ENCODE results near the gene ARHGAP5. TPM values are rescaled to one million over a fixed set of nuclear protein-coding genes. Genes with fewer than 3 reads are reported as not detected.

Gene ARHGAP5
- total and polyA plus RNA-seq, 2 experiments from 2014 or later, result 22.1 to 72.6 TPM

- no peaks in the 10 kb centered on the region for H3F3A ChIP-seq (replicated peaks; ENCODE audit: low read depth)
- Mint-ChIP-seq H3K27ac (no peak overlapping the region), H3K36me3 (ENCODE audit: low read depth) (no peaks in the 10 kb centered on the region), H3K27me3 (ENCODE audit: insufficient read depth, low read depth, poor library complexity) (peaks cover 2% of the 10 kb centered on the region), H3K9me3 (no peaks in the 10 kb centered on the region), H3K4me1 (no peaks in the 10 kb centered on the region), H3K4me3 (no peak overlapping the region)
- H3K27ac ChIP-seq (ENCODE audit: low read depth), result no peak overlapping the region
- no peaks in the 10 kb centered on the region for H4K20me1 ChIP-seq (replicated peaks; ENCODE audit: insufficient read depth)
- no peak overlapping the region for H3K4me3 ChIP-seq
- H3K4me2 ChIP-seq, result no peak overlapping the region
- ATAC-seq, result no peak
- H3K36me3 ChIP-seq (ENCODE audit: insufficient read depth), result no peaks in the 10 kb centered on the region
- H3K4me1 ChIP-seq (ENCODE audit: insufficient read depth), result no peaks in the 10 kb centered on the region
- no peak for DNase-seq (ENCODE audit: low spot score)
- TF ChIP-seq POLR2AphosphoS5 (IDR thresholded peaks at IDR 0.05; ENCODE audit: low read depth) (no peak), CTCF (conservative IDR thresholded peaks at IDR 0.05; ENCODE audit: low read depth in 2 of 2) (no peak), STAT1 (IDR thresholded peaks at IDR 0.05; ENCODE audit: unreplicated experiment) (no peak)
- TF ChIP-seq, protein P1, sequence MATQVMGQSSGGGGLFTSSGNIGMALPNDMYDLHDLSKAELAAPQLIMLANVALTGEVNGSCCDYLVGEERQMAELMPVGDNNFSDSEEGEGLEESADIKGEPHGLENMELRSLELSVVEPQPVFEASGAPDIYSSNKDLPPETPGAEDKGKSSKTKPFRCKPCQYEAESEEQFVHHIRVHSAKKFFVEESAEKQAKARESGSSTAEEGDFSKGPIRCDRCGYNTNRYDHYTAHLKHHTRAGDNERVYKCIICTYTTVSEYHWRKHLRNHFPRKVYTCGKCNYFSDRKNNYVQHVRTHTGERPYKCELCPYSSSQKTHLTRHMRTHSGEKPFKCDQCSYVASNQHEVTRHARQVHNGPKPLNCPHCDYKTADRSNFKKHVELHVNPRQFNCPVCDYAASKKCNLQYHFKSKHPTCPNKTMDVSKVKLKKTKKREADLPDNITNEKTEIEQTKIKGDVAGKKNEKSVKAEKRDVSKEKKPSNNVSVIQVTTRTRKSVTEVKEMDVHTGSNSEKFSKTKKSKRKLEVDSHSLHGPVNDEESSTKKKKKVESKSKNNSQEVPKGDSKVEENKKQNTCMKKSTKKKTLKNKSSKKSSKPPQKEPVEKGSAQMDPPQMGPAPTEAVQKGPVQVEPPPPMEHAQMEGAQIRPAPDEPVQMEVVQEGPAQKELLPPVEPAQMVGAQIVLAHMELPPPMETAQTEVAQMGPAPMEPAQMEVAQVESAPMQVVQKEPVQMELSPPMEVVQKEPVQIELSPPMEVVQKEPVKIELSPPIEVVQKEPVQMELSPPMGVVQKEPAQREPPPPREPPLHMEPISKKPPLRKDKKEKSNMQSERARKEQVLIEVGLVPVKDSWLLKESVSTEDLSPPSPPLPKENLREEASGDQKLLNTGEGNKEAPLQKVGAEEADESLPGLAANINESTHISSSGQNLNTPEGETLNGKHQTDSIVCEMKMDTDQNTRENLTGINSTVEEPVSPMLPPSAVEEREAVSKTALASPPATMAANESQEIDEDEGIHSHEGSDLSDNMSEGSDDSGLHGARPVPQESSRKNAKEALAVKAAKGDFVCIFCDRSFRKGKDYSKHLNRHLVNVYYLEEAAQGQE (IDR thresholded peaks at IDR 0.05; ENCODE audit: unreplicated experiment), result no peak
- TF ChIP-seq, protein P2, sequence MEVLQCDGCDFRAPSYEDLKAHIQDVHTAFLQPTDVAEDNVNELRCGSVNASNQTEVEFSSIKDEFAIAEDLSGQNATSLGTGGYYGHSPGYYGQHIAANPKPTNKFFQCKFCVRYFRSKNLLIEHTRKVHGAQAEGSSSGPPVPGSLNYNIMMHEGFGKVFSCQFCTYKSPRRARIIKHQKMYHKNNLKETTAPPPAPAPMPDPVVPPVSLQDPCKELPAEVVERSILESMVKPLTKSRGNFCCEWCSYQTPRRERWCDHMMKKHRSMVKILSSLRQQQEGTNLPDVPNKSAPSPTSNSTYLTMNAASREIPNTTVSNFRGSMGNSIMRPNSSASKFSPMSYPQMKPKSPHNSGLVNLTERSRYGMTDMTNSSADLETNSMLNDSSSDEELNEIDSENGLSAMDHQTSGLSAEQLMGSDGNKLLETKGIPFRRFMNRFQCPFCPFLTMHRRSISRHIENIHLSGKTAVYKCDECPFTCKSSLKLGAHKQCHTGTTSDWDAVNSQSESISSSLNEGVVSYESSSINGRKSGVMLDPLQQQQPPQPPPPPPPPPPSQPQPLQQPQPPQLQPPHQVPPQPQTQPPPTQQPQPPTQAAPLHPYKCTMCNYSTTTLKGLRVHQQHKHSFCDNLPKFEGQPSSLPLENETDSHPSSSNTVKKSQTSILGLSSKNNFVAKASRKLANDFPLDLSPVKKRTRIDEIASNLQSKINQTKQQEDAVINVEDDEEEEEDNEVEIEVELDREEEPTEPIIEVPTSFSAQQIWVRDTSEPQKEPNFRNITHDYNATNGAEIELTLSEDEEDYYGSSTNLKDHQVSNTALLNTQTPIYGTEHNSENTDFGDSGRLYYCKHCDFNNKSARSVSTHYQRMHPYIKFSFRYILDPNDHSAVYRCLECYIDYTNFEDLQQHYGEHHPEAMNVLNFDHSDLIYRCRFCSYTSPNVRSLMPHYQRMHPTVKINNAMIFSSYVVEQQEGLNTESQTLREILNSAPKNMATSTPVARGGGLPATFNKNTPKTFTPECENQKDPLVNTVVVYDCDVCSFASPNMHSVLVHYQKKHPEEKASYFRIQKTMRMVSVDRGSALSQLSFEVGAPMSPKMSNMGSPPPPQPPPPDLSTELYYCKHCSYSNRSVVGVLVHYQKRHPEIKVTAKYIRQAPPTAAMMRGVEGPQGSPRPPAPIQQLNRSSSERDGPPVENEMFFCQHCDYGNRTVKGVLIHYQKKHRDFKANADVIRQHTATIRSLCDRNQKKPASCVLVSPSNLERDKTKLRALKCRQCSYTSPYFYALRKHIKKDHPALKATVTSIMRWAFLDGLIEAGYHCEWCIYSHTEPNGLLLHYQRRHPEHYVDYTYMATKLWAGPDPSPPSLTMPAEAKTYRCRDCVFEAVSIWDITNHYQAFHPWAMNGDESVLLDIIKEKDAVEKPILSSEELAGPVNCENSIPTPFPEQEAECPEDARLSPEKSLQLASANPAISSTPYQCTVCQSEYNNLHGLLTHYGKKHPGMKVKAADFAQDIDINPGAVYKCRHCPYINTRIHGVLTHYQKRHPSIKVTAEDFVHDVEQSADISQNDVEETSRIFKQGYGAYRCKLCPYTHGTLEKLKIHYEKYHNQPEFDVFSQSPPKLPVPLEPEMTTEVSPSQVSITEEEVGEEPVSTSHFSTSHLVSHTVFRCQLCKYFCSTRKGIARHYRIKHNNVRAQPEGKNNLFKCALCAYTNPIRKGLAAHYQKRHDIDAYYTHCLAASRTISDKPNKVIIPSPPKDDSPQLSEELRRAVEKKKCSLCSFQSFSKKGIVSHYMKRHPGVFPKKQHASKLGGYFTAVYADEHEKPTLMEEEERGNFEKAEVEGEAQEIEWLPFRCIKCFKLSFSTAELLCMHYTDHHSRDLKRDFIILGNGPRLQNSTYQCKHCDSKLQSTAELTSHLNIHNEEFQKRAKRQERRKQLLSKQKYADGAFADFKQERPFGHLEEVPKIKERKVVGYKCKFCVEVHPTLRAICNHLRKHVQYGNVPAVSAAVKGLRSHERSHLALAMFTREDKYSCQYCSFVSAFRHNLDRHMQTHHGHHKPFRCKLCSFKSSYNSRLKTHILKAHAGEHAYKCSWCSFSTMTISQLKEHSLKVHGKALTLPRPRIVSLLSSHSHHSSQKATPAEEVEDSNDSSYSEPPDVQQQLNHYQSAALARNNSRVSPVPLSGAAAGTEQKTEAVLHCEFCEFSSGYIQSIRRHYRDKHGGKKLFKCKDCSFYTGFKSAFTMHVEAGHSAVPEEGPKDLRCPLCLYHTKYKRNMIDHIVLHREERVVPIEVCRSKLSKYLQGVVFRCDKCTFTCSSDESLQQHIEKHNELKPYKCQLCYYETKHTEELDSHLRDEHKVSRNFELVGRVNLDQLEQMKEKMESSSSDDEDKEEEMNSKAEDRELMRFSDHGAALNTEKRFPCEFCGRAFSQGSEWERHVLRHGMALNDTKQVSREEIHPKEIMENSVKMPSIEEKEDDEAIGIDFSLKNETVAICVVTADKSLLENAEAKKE (CRISPR knock-in tag; IDR thresholded peaks at IDR 0.05), result no peak
- TF ChIP-seq, protein P3, sequence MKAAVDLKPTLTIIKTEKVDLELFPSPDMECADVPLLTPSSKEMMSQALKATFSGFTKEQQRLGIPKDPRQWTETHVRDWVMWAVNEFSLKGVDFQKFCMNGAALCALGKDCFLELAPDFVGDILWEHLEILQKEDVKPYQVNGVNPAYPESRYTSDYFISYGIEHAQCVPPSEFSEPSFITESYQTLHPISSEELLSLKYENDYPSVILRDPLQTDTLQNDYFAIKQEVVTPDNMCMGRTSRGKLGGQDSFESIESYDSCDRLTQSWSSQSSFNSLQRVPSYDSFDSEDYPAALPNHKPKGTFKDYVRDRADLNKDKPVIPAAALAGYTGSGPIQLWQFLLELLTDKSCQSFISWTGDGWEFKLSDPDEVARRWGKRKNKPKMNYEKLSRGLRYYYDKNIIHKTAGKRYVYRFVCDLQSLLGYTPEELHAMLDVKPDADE (IDR thresholded peaks at IDR 0.05), result no peak
- H3K79me2 ChIP-seq (replicated peaks; ENCODE audit: insufficient read depth), result no peaks in the 10 kb centered on the region
- peak overlapping the region; percentile 83 for H2AFZ ChIP-seq
- no peaks in the 10 kb centered on the region for H3K9me2 ChIP-seq (ENCODE audit: insufficient read depth)
- no peaks in the 10 kb centered on the region for H3K27me3 ChIP-seq (ENCODE audit: insufficient read depth)
Observed at GRCh38 chr14:32028599-32028998, 48.5 kb upstream of the ARHGAP5 start.
